H9 (cell line): ENCODE results near the gene POLN. TPM values are rescaled to one million over a fixed set of nuclear protein-coding genes. Genes with fewer than 3 reads are reported as not detected.

Source experiments
- DNase-seq: peaks from one replicate; pipeline ENCODE4 v3.0.0-alpha.2; 2017
- H2AFZ ChIP-seq: one replicate; pipeline ENCODE4 v1.6.1; 2013; ENCODE audit warnings: mild to moderate bottlenecking, low read length, control low read depth, moderate library complexity
- H2AK5ac ChIP-seq: 2 replicates; pipeline ENCODE4 v1.6.1; 2013; ENCODE audit warnings: low read length, control low read depth, mixed read lengths; ENCODE audit not compliant: insufficient read length
- H2BK120ac ChIP-seq: one replicate; pipeline ENCODE4 v1.6.1; 2013; ENCODE audit warnings: low read depth, mild to moderate bottlenecking, low read length, control low read depth, inconsistent platforms; ENCODE audit not compliant: poor library complexity, severe bottlenecking
- H2BK12ac ChIP-seq: 2 replicates; pipeline ENCODE4 v1.6.1; 2013; ENCODE audit warnings: low read length, control low read depth, mixed read lengths, low read depth; ENCODE audit not compliant: insufficient read length
- H2BK15ac ChIP-seq: 2 replicates; pipeline ENCODE4 v1.6.1; 2013; ENCODE audit warnings: low read depth, low read length, control low read depth
- H2BK20ac ChIP-seq: one replicate; pipeline ENCODE4 v1.6.1; 2013; ENCODE audit warnings: low read depth, mild to moderate bottlenecking, low read length, control low read depth, inconsistent platforms; ENCODE audit not compliant: poor library complexity, severe bottlenecking
- H2BK5ac ChIP-seq: 2 replicates; pipeline ENCODE4 v1.6.1; 2013; ENCODE audit warnings: low read length, control low read depth, mixed read lengths; ENCODE audit not compliant: insufficient read length
- H3K14ac ChIP-seq: 2 replicates; pipeline ENCODE4 v1.6.1; 2013; ENCODE audit warnings: low read length, control low read depth; ENCODE audit not compliant: insufficient read depth
- H3K18ac ChIP-seq: 2 replicates; pipeline ENCODE4 v1.6.1; 2013; ENCODE audit warnings: low read depth, mild to moderate bottlenecking, mixed read lengths, low read length, control low read depth; ENCODE audit not compliant: insufficient read length
- H3K23ac ChIP-seq: 2 replicates; pipeline ENCODE4 v1.6.1; 2013; ENCODE audit warnings: low read length, control low read depth, mixed read lengths, low read depth; ENCODE audit not compliant: insufficient read length
- H3K23me2 ChIP-seq: 2 replicates; pipeline ENCODE4 v1.6.1; 2013; ENCODE audit warnings: low read depth, mild to moderate bottlenecking, mixed read lengths, low read length, control low read depth; ENCODE audit not compliant: insufficient read length, poor library complexity, severe bottlenecking
- H3K27ac ChIP-seq: 2 replicates; pipeline ENCODE4 v1.5.1; 2013; ENCODE audit warnings: low read length, control low read depth, mixed read lengths, low read depth; ENCODE audit not compliant: insufficient read length
- H3K27me3 ChIP-seq: 2 replicates; pipeline ENCODE4 v1.6.1; 2013; ENCODE audit warnings: low read length, control low read depth, inconsistent platforms; ENCODE audit not compliant: insufficient read depth
- H3K4ac ChIP-seq: 2 replicates; pipeline ENCODE4 v1.6.1; 2013; ENCODE audit warnings: low read depth, mild to moderate bottlenecking, control low read depth, inconsistent platforms, low read length, moderate library complexity
- H3K4me1 ChIP-seq: 2 replicates; pipeline ENCODE4 v1.6.1; 2013; ENCODE audit warnings: low read length, control low read depth, inconsistent platforms; ENCODE audit not compliant: insufficient read depth
- H3K4me2 ChIP-seq: 2 replicates; pipeline ENCODE4 v1.6.1; 2013; ENCODE audit warnings: low read length, control low read depth, mixed read lengths; ENCODE audit not compliant: insufficient read length, insufficient read depth
- H3K56ac ChIP-seq: 2 replicates; pipeline ENCODE4 v1.6.1; 2013; ENCODE audit warnings: low read depth, mild to moderate bottlenecking, mixed read lengths, low read length, control low read depth; ENCODE audit not compliant: insufficient read length
- H3K79me1 ChIP-seq: 2 replicates; pipeline ENCODE4 v1.6.1; 2013; ENCODE audit warnings: low read depth, mild to moderate bottlenecking, moderate library complexity, low read length, control low read depth, inconsistent platforms; ENCODE audit not compliant: insufficient read depth, poor library complexity, severe bottlenecking
- H3K79me2 ChIP-seq: 2 replicates; pipeline ENCODE4 v1.6.1; 2013; ENCODE audit warnings: low read length, control low read depth, inconsistent platforms; ENCODE audit not compliant: insufficient read depth
- H3K9ac ChIP-seq: 2 replicates; pipeline ENCODE4 v1.6.1; 2013; ENCODE audit warnings: low read length, control low read depth, mixed read lengths; ENCODE audit not compliant: insufficient read length; ENCODE audit errors: extremely low read depth
- H3K9me3 ChIP-seq: one replicate; pipeline ENCODE4 v1.6.1; 2013; ENCODE audit warnings: low read depth, low read length, inconsistent platforms; ENCODE audit not compliant: control insufficient read depth
- H3T11ph ChIP-seq: one replicate; pipeline ENCODE4 v1.6.1; 2013; ENCODE audit warnings: mild to moderate bottlenecking, low read length, control low read depth, inconsistent platforms
- H4K20me1 ChIP-seq: one replicate; pipeline ENCODE4 v1.6.1; 2013; ENCODE audit not compliant: control insufficient read depth, insufficient read length, insufficient read depth
- H4K5ac ChIP-seq: 2 replicates; pipeline ENCODE4 v1.6.1; 2013; ENCODE audit warnings: low read depth, mild to moderate bottlenecking, mixed read lengths, low read length, control low read depth; ENCODE audit not compliant: insufficient read length
- H4K8ac ChIP-seq: replicated peaks from 2 replicates; pipeline ENCODE4 v1.6.1; 2013; ENCODE audit warnings: low read length, control low read depth, mixed read lengths, low read depth; ENCODE audit not compliant: insufficient read length
- H4K91ac ChIP-seq: 2 replicates; pipeline ENCODE4 v1.6.1; 2013; ENCODE audit warnings: low read depth, mild to moderate bottlenecking, moderate library complexity, mixed read lengths, low read length, control low read depth; ENCODE audit not compliant: insufficient read length
- H3K27ac Mint-ChIP-seq, 3 experiments: 2 replicates in 2 of 3; 3 replicates in 1 of 3; pipeline ENCODE4 v1.8.0; 2020 to 2021; ENCODE audit warnings: mixed read lengths in 3 of 3, mild to moderate bottlenecking in 1 of 3, moderate library complexity in 1 of 3
- H3K27me3 Mint-ChIP-seq: 2 replicates; pipeline ENCODE4 v1.8.0; 2021; ENCODE audit warnings: low read depth, mild to moderate bottlenecking, moderate library complexity, mixed read lengths
- H3K36me3 Mint-ChIP-seq, 3 experiments: 2 replicates in 2 of 3; 3 replicates in 1 of 3; pipeline ENCODE4 v1.8.0; 2020 to 2021; ENCODE audit warnings: low read depth in 3 of 3, mixed read lengths in 3 of 3; ENCODE audit not compliant: insufficient read depth in 1 of 3
- H3K4me1 Mint-ChIP-seq, 2 experiments: 2 replicates each; pipeline ENCODE4 v1.8.0; 2020; ENCODE audit warnings: mixed read lengths in 2 of 2
- H3K4me3 Mint-ChIP-seq, 2 experiments: 2 replicates in 1 of 2; 3 replicates in 1 of 2; pipeline ENCODE4 v1.8.0; 2020 to 2021; ENCODE audit warnings: mild to moderate bottlenecking in 2 of 2, mixed read lengths in 2 of 2, moderate library complexity in 1 of 2
- H3K9me3 Mint-ChIP-seq, 2 experiments: 2 replicates in 1 of 2; 3 replicates in 1 of 2; pipeline ENCODE4 v1.8.0; 2020; ENCODE audit warnings: mild to moderate bottlenecking in 2 of 2, mixed read lengths in 2 of 2, moderate library complexity in 1 of 2
- WGBS: extraction: QIAGEN DNeasy Blood & Tissue Kit; methylation state at CpG from one replicate; pipeline ENCODE4 v1.1.7; 2013; ENCODE audit warnings: missing lambda C conversion rate, low lambda C conversion rate, mixed read lengths; ENCODE audit not compliant: insufficient read length; ENCODE audit errors: extremely low coverage; 5-methylcytosine and 5-hydroxymethylcytosine counted together
- total RNA-seq: library from RNA; stranded (reverse); gene quantifications from 2 replicates; pipeline ENCODE4 v1.2.1, GENCODE V29; 2021
- TF ChIP-seq, protein P1 (sequence below): fragments of 200-600 bp; sonication (generic); conservative IDR thresholded peaks from 3 replicates; pipeline ENCODE4 v1.8.0; 2021; ENCODE audit warnings: antibody characterized with exemption, mild to moderate bottlenecking

The POLN gene
- total RNA-seq, 1 experiment from 2014 or later, result 0.74 TPM

- Mint-ChIP-seq H3K4me1 (peaks cover 4 to 11% of the 10 kb centered on the region in 2 experiments; a peak in 3 of 4 replicates), H3K27me3 (peaks cover 2% of the 10 kb centered on the region; the same call in 1 of the 2 replicates), H3K36me3 (no peaks in the 10 kb centered on the region), H3K4me3 (no peak overlapping the region; a peak in 1 of 5 replicates), H3K9me3 (no peaks in the 10 kb centered on the region), H3K27ac (peak overlapping the region in 1 of 3 experiments; percentile 72; a peak in 1 of 7 replicates)
- H4K91ac ChIP-seq, result no peak overlapping the region
- no peaks in the 10 kb centered on the region for H3K9me3 ChIP-seq
- no peaks in the 10 kb centered on the region for H3K23me2 ChIP-seq
- no peak overlapping the region for H3K4me2 ChIP-seq
- no peak overlapping the region for H3K27ac ChIP-seq
- H2AK5ac ChIP-seq, result no peak overlapping the region
- no peak overlapping the region for H4K8ac ChIP-seq
- WGBS, result no CpG with 5 or more reads among the region's 15 CpGs
- no peak overlapping the region for H2BK12ac ChIP-seq
- H2BK5ac ChIP-seq, result no peak overlapping the region
- H4K5ac ChIP-seq, result no peak overlapping the region
- H3K27me3 ChIP-seq, result no peaks in the 10 kb centered on the region
- DNase-seq, result no peak
- no peaks in the 10 kb centered on the region for H3K79me1 ChIP-seq
- H2AFZ ChIP-seq, result no peak overlapping the region
- no peaks in the 10 kb centered on the region for H4K20me1 ChIP-seq
- H2BK20ac ChIP-seq, result no peak overlapping the region
- no peak overlapping the region for H3K9ac ChIP-seq
- H3K23ac ChIP-seq, result no peak overlapping the region
- H3K4ac ChIP-seq, result no peak overlapping the region
- H3K18ac ChIP-seq, result no peak overlapping the region
- TF ChIP-seq, protein P1, sequence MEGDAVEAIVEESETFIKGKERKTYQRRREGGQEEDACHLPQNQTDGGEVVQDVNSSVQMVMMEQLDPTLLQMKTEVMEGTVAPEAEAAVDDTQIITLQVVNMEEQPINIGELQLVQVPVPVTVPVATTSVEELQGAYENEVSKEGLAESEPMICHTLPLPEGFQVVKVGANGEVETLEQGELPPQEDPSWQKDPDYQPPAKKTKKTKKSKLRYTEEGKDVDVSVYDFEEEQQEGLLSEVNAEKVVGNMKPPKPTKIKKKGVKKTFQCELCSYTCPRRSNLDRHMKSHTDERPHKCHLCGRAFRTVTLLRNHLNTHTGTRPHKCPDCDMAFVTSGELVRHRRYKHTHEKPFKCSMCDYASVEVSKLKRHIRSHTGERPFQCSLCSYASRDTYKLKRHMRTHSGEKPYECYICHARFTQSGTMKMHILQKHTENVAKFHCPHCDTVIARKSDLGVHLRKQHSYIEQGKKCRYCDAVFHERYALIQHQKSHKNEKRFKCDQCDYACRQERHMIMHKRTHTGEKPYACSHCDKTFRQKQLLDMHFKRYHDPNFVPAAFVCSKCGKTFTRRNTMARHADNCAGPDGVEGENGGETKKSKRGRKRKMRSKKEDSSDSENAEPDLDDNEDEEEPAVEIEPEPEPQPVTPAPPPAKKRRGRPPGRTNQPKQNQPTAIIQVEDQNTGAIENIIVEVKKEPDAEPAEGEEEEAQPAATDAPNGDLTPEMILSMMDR, result no peak
- no peak overlapping the region for H3K56ac ChIP-seq
- H3K4me1 ChIP-seq, result no peaks in the 10 kb centered on the region
- H2BK120ac ChIP-seq, result no peak overlapping the region
- H3T11ph ChIP-seq, result no peak overlapping the region
- H3K79me2 ChIP-seq, result no peaks in the 10 kb centered on the region
- H2BK15ac ChIP-seq, result no peak overlapping the region
- no peak overlapping the region; the same call in 1 of the 2 replicates for H3K14ac ChIP-seq
These were observed 31.3 kb upstream of the POLN start for GRCh38 chr4:2273221-2273620.
